EL (cell line): ENCODE data around the gene CTDSP1.

Experiments
- DNase-seq: peaks from one replicate; pipeline ENCODE4 v3.0.0-alpha.2; 2016

The CTDSP1 gene

GRCh38 chr2:218383892-218384519 is 15.7 kb upstream of the CTDSP1 start:
- peak; percentile 17 for DNase-seq

- DNase-seq = no peak
These were observed 14.7 kb upstream of the CTDSP1 start for GRCh38 chr2:218384975-218385374.

DNA sequence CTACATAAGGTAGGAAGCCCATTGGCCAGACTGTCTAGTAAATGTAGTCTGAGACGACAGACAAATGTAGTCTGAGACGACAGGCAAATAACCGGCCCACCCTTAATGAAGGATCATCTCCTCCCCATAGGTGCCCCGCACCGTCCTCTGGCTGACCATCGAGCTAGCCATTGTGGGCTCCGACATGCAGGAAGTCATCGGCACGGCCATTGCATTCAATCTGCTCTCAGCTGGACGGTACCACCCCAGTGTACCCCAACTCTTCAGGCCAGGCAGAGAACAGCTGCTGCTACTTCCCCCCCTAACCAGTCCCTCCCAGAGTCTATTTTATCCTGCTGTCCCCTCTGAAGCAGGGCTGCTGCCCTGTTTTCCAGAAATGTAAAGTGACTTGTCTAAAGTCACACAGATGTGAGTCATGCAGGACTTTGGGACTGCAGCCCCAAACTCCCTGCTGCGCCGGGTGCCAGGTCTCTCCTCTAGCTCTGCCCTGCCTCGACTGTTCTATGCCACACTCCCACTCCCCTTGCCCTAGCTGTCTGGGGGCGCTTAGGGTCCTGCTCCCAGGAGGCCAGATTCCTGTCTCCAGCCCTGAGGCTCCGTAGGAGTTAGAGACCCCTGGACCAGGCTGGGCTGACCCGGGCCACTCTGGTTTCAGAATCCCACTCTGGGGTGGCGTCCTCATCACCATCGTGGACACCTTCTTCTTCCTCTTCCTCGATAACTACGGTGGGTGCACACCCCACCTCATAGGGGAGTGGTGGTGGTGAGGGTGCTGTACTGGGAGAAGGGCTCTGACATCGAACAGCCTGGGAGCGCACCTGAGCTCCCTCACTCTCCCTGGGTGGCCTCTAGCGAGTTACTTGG is 12.9 kb upstream of the CTDSP1 start:
- DNase-seq = no peak

GRCh38 chr2:218387369-218388194 is 12.1 kb upstream of the CTDSP1 start:
- DNase-seq = peak; percentile 53

DNA sequence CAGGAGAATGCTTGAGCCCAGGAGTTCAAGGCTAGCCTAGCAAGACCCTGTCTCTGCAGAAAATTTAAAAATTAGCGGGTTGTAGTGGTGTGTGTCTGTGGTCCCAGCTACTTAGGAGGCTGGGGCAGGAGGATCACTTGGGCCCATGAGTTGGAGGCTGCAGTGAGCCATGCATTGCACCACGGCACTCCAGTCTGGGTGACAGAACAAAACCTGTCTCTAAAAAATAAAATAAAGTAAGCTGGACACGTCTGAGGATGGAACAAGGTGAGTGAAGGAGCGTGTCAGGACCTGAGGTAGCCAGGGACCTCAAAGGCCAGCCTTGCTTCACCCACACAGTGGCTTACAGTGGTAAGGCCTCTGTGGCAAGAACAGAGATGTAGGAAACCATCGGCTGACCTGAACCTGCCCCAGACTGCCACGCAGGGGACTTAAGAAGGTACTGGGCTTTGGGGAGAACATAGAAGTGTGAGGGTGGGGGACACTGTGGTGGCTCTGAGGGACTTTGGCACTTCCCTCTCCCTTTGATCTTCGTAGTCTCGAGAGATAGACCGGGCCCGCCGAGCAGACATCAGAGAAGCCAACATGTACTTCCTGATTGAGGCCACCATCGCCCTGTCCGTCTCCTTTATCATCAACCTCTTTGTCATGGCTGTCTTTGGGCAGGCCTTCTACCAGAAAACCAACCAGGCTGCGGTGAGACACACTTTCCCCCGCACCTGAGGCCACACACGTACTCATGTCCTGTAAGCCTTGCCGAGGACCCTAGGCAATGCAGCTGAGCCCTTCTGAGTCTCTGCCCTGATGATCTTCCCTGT is 10.1 kb upstream of the CTDSP1 start:
- DNase-seq = no peak

GRCh38 chr2:218391202-218391601 is 8.5 kb upstream of the CTDSP1 start:
- DNase-seq = no peak

DNA sequence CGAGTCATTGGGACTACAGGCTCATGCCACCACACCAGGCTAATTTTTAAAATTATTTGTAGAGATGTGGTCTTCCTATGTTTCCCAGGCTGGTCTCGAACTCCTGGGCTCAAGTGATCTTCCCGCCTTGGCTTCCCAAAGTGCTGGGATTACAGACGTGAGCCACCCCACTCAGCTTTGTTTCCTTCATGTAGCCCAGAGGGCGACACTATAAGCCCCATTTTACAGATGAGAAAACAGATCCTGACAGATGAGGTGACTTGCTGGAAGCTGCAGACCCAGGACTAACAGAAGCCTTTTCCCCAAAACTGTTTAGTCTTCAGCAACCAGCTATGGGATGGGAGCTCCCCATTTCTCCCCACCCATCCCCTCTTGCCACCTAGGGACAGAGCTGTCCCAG is 7.2 kb upstream of the CTDSP1 start:
- DNase-seq = no peak

- no peak for DNase-seq
These were observed 6.7 kb upstream of the CTDSP1 start for GRCh38 chr2:218392891-218393462.

- DNase-seq = no peak
These were observed 5.8 kb upstream of the CTDSP1 start for GRCh38 chr2:218393750-218394290.

- DNase-seq = no peak
These were observed 5.2 kb upstream of the CTDSP1 start for GRCh38 chr2:218394298-218395089.

DNA sequence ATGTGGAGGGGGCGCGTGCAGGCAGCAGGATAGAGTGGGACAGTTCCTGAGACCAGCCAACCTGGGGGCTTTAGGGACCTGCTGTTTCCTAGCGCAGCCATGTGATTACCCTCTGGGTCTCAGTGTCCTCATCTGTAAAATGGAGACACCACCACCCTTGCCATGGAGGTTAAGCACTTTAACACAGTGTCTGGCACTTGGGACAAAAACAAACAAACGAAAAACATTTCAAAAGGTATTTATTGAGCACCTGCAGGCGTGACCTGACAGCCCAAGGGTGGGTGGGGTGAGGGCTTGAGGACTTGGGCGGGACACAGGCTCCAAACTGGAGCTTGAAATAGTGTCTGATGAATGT is 4.6 kb upstream of the CTDSP1 start:
- DNase-seq = no peak

GRCh38 chr2:218395456-218395825 is 4.2 kb upstream of the CTDSP1 start:
- DNase-seq = no peak

GRCh38 chr2:218395826-218396687 is 3.6 kb upstream of the CTDSP1 start:
- peak; percentile 97 for DNase-seq

GRCh38 chr2:218396688-218397462 is 2.8 kb upstream of the CTDSP1 start:
- DNase-seq = peak; percentile 62

DNA sequence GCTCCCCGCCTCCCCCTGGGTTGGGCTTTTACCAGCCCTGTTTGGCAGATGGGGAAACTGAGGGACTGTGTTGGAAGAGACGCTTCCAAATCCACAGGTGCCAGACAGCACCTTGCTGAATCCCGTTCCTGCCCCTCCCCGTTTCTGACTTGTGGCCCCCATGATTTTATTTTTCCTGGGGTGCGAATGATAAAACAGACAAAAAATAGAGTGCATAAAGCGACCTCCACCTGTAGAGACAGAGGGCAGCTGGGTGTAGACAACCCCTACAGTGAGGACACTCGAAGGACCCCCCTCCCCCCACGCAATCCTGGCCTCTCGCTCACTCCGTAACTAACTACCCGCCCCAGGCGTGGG is 2.2 kb upstream of the CTDSP1 start:
- no peak for DNase-seq

DNA sequence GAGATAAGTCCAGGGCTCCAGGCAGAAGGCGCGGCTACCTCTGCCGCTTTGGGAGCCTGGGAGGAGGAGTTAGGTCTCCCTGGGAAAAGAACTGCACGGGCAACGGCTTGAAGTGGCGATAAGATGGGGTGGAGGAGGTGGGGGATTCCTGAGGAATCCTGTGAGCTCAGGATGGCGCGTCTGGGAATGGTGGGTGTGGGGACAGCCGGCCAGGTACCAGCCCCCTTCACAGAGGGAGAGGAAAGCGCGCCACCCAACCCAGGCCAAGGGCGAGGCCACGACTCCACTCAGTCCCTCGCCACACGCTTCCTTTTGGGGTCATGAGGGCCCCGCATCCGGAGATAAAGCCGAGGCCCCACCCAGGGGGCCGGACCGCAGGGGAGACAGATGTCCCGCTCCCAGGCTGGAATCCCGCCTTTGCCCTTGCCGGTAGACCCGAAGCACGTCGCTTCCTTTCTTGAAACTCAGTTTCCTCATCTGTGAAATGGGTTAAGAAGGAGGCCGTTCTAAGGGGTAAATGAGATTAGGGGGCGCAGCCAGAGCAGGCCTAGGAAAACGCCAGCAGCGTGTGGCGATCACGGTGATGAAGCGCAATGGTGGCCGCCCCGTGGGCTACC is 1.7 kb upstream of the CTDSP1 start:
- DNase-seq = peak; percentile 86

DNA sequence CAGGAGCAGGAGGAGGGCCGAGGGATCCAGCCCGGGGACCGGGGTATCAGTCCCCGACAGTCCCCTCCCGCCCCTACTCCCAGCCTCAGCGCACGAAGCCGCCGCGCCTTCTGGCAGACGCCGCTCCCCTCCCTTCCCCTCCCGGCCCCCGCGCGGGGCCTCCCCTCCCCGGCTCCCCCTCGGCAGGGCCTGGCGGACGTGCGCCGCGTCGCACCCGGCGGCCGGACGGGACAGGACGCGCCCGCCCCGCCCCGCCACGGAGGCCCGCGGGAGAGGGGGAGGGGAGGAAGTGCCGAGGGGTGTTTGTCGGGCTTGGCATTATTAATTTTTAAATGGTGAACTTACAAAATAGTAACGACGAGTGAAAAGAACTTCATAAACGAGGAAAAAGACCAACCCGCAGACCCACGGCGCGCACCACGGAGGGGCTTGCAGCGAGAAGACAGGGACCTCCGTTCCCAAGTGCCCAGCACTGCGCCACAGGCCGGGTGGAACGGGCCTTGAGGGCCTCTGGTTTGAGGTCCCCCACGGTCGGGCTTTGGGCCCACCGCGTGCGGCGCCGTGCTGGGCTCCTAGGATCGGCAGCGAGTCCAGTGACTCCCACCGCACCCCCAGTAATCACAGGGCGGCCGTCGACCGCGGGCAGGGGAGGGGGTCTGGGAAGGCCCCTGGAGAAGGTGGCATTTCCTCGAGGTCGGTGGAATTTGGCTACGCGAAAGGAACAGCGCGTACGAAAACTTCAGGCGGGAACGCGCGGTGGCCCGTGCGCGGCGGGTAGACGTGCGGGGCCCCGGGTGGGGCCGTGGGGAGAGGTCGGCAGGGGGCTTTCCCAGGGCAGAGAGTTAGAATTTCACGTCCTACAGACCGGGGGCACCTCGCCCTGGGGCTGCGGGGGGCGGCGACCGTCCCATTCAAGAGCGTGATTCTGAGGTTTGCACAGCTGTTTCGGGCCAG is 954 bp upstream of the CTDSP1 start:
- DNase-seq = peak; percentile 74
